IMR-90 (cell line): ENCODE results near the gene SRSF3. TPM values are rescaled to one million over a fixed set of nuclear protein-coding genes. Genes with fewer than 3 reads are reported as not detected.

ENCODE experiments used
- ATAC-seq: fragments of 200-7000 bp; cut with Tn5 transposase; 2 replicates; pipeline ENCODE4 v1.9.1; 2020; ENCODE audit warnings: low read depth, mild to moderate bottlenecking, moderate library complexity
- BruUV-seq: library from RNA; stranded (reverse); fragments of 400-500 nt; replicated peaks from 2 replicates; lab custom pipeline; 2021; lab: Mats Ljungman, UMichigan
- CTCF ChIA-PET: fragments of 300-600 bp; formaldehyde crosslinking; extraction: SDS; loops from one replicate; lab custom pipeline; 2021; ENCODE audit warnings: antibody characterized with exemption; lab: Yijun Ruan, JAX
- POLR2A ChIA-PET: fragments of 300-600 bp; sonication (Branson Sonifier 250); formaldehyde crosslinking; loops from one replicate; lab custom pipeline; 2022; ENCODE audit warnings: antibody characterized with exemption; ENCODE audit not compliant: unreplicated experiment; lab: Charles Lee
- DNase-seq: peaks from one replicate; pipeline ENCODE4 v3.0.0; 2013
- H2AFZ ChIP-seq: replicated peaks from 2 replicates; pipeline ENCODE3; 2013; ENCODE audit warnings: low read length, mild to moderate bottlenecking; ENCODE audit not compliant: poor library complexity
- H2AK5ac ChIP-seq: 2 replicates; pipeline ENCODE4 v1.6.1; 2013; ENCODE audit warnings: low read depth, low read length, inconsistent platforms
- H2AK9ac ChIP-seq: replicated peaks from 2 replicates; pipeline ENCODE3; 2013; ENCODE audit warnings: mild to moderate bottlenecking, low read depth, low read length, moderate library complexity; ENCODE audit not compliant: poor library complexity
- H2BK120ac ChIP-seq: 2 replicates; pipeline ENCODE4 v1.6.1; 2013; ENCODE audit warnings: low read depth, low read length, inconsistent platforms
- H2BK15ac ChIP-seq: 3 replicates; pipeline ENCODE4 v1.6.1; 2013; ENCODE audit warnings: low read depth, low read length, inconsistent platforms
- H2BK20ac ChIP-seq: 2 replicates; pipeline ENCODE4 v1.6.1; 2013; ENCODE audit warnings: low read depth, mild to moderate bottlenecking, inconsistent platforms, low read length, moderate library complexity
- H2BK5ac ChIP-seq: 2 replicates; pipeline ENCODE4 v1.6.1; 2013; ENCODE audit warnings: mild to moderate bottlenecking, low read depth, low read length, inconsistent platforms; ENCODE audit not compliant: poor library complexity, severe bottlenecking
- H3K14ac ChIP-seq: replicated peaks from 2 replicates; pipeline ENCODE4 v1.6.1; 2013; ENCODE audit warnings: low read depth, low read length, inconsistent platforms
- H3K18ac ChIP-seq: 2 replicates; pipeline ENCODE4 v1.6.1; 2013; ENCODE audit warnings: low read depth, low read length, control low read depth
- H3K23ac ChIP-seq: 2 replicates; pipeline ENCODE4 v1.6.1; 2013; ENCODE audit warnings: low read depth, low read length, inconsistent platforms
- H3K27ac ChIP-seq: 2 replicates; pipeline ENCODE4 v1.5.1; 2013; ENCODE audit warnings: mild to moderate bottlenecking, control low read depth, low read length; ENCODE audit not compliant: insufficient read depth
- H3K27me3 ChIP-seq: 2 replicates; pipeline ENCODE4 v1.6.1; 2013; ENCODE audit warnings: low read length; ENCODE audit not compliant: control insufficient read depth, insufficient read depth
- H3K36me3 ChIP-seq: 2 replicates; pipeline ENCODE4 v1.6.1; 2013; ENCODE audit warnings: low read length, mixed read lengths; ENCODE audit not compliant: control insufficient read depth, insufficient read depth
- H3K4ac ChIP-seq: 2 replicates; pipeline ENCODE4 v1.6.1; 2013; ENCODE audit warnings: low read depth, low read length, inconsistent platforms
- H3K4me1 ChIP-seq: 2 replicates; pipeline ENCODE4 v1.6.1; 2013; ENCODE audit warnings: low read length, mixed read lengths; ENCODE audit not compliant: control insufficient read depth, insufficient read depth
- H3K4me2 ChIP-seq: 2 replicates; pipeline ENCODE4 v1.6.1; 2013; ENCODE audit warnings: low read depth, mild to moderate bottlenecking, control low read depth, low read length, moderate library complexity
- H3K4me3 ChIP-seq: 2 replicates; pipeline ENCODE4 v1.5.1; 2013; ENCODE audit warnings: low read depth, mild to moderate bottlenecking, control low read depth, low read length, moderate library complexity; ENCODE audit not compliant: insufficient read depth
- H3K56ac ChIP-seq: 2 replicates; pipeline ENCODE4 v1.6.1; 2013; ENCODE audit warnings: low read length, inconsistent platforms; ENCODE audit not compliant: insufficient read depth; ENCODE audit errors: extremely low read depth
- H3K79me1 ChIP-seq, 2 experiments: 2 replicates each; pipeline ENCODE4 v1.6.1; 2013; ENCODE audit warnings: low read length in 2 of 2, inconsistent platforms in 1 of 2, low read depth in 1 of 2
- H3K9ac ChIP-seq: 2 replicates; pipeline ENCODE4 v1.6.1; 2013; ENCODE audit warnings: low read depth, low read length, control low read depth
- H3K9me1 ChIP-seq: 2 replicates; pipeline ENCODE4 v1.6.1; 2013; ENCODE audit warnings: low read length, inconsistent platforms; ENCODE audit not compliant: insufficient read depth
- H3K9me3 ChIP-seq: 2 replicates; pipeline ENCODE4 v1.6.1; 2013; ENCODE audit warnings: low read length; ENCODE audit not compliant: control insufficient read depth, insufficient read depth
- H4K20me1 ChIP-seq: 2 replicates; pipeline ENCODE4 v1.6.1; 2013; ENCODE audit warnings: low read length, inconsistent platforms; ENCODE audit not compliant: insufficient read depth
- H4K5ac ChIP-seq: 2 replicates; pipeline ENCODE4 v1.6.1; 2013; ENCODE audit warnings: mild to moderate bottlenecking, low read depth, low read length, control low read depth
- H4K8ac ChIP-seq, 2 experiments: 2 replicates each; pipeline ENCODE4 v1.6.1; 2013; ENCODE audit warnings: low read depth in 2 of 2, low read length in 2 of 2, control low read depth in 1 of 2, inconsistent platforms in 1 of 2
- H4K91ac ChIP-seq: 2 replicates; pipeline ENCODE4 v1.6.1; 2013; ENCODE audit warnings: low read depth, low read length, inconsistent platforms; ENCODE audit not compliant: insufficient read depth
- BHLHE40 ChIP-seq: fragments of 150-350 bp; IDR thresholded peaks from 2 replicates; pipeline ENCODE4 v1.6.1; 2016; ENCODE audit warnings: mild to moderate bottlenecking, low read depth, low read length
- CHD1 ChIP-seq: IDR thresholded peaks from 2 replicates; pipeline ENCODE4 v1.6.1; 2012; ENCODE audit warnings: low read depth, low read length, improper control_type of control experiment
- CTCF ChIP-seq: conservative IDR thresholded peaks from 2 replicates; pipeline ENCODE4 v1.5.1; 2012; ENCODE audit warnings: mild to moderate bottlenecking, low read depth, low read length, improper control_type of control experiment
- FOS ChIP-seq: fragments of 150-350 bp; IDR thresholded peaks from 2 replicates; pipeline ENCODE4 v1.6.1; 2016; ENCODE audit warnings: low read depth, low read length
- MAFK ChIP-seq: IDR thresholded peaks from 2 replicates; pipeline ENCODE4 v1.6.1; 2012; ENCODE audit warnings: low read depth, low read length, improper control_type of control experiment
- MAZ ChIP-seq: IDR thresholded peaks from 2 replicates; pipeline ENCODE4 v1.6.1; 2012; ENCODE audit warnings: low read depth, mild to moderate bottlenecking, low read length, improper control_type of control experiment, moderate library complexity, borderline replicate concordance
- MXI1 ChIP-seq: IDR thresholded peaks from 2 replicates; pipeline ENCODE4 v1.6.1; 2012; ENCODE audit warnings: low read depth, mild to moderate bottlenecking, low read length, moderate library complexity, borderline replicate concordance
- POLR2A ChIP-seq: IDR thresholded peaks from 2 replicates; pipeline ENCODE4 v1.6.1; 2012; ENCODE audit warnings: mild to moderate bottlenecking, low read depth, low read length
- RAD21 ChIP-seq: IDR thresholded peaks from 2 replicates; pipeline ENCODE4 v1.6.1; 2012; ENCODE audit warnings: low read length, improper control_type of control experiment
- RCOR1 ChIP-seq: IDR thresholded peaks from 2 replicates; pipeline ENCODE4 v1.6.1; 2012; ENCODE audit warnings: mild to moderate bottlenecking, low read length, improper control_type of control experiment; ENCODE audit not compliant: insufficient replicate concordance
- RFX5 ChIP-seq: IDR thresholded peaks from 2 replicates; pipeline ENCODE4 v1.8.0; 2012; ENCODE audit warnings: low read depth, mild to moderate bottlenecking, low read length, moderate library complexity
- SMC3 ChIP-seq: fragments of 150-350 bp; IDR thresholded peaks from 2 replicates; pipeline ENCODE4 v1.6.1; 2016; ENCODE audit warnings: low read depth, mild to moderate bottlenecking, antibody characterized with exemption, low read length, moderate library complexity
- WGBS, 2 experiments: methylation state at CpG; one replicate each; pipeline versions ENCODE4 v1.1.5 to v1.1.7; 2013; ENCODE audit warnings: missing lambda C conversion rate in 2 of 2; ENCODE audit not compliant: insufficient read length in 1 of 2; ENCODE audit errors: extremely low coverage in 2 of 2; 5-methylcytosine and 5-hydroxymethylcytosine counted together
- dilution Hi-C: fragments of 300-500 bp; cut with HindIII; formaldehyde crosslinking; loops from one replicate; pipeline ENCODE4 v1.14.3; 2018; ENCODE audit warnings: low sequenced_read_pairs; ENCODE audit not compliant: unreplicated experiment
- in situ Hi-C: fragments of 300-500 bp; cut with MboI; formaldehyde crosslinking; loops from 3 replicates; pipeline ENCODE4 v1.14.3; 2019; ENCODE audit warnings: low sequenced_read_pairs, inconsistent platforms, mixed read lengths
- intact Hi-C: fragments of 100-400 bp; cut with micrococcal nuclease; formaldehyde crosslinking; loops from 2 replicates; pipeline ENCODE4 v1.10.0; 2022
- polyA plus RNA-seq, 3 experiments: library from polyadenylated mRNA; depleted of rRNA; stranded (reverse); fragments of >200 nt; gene quantifications; 2 replicates each; pipeline ENCODE4 v1.2.3, GENCODE V29; 2012; ENCODE audit warnings: low replicate concordance in 1 of 3
- total RNA-seq: library from RNA; depleted of rRNA; stranded (reverse); fragments of >200 nt; gene quantifications from 2 replicates; pipeline ENCODE4 v1.2.3, GENCODE V29; 2012

Gene SRSF3
- total and polyA plus RNA-seq, 2 of the 4 experiments (the other 2 are of a cell fraction), result 237 to 297 TPM

GRCh38 chr6:36623547-36624459, 29.6 kb downstream of the SRSF3 start:
- Histone ChIP-seq H2AK5ac (peak overlapping the region; percentile 90), H2AFZ (peak overlapping the region; percentile 84), H3K9ac (no peak overlapping the region), H2BK20ac (peak overlapping the region; percentile 22; the same call in 1 of the 2 replicates), H3K56ac (no peak overlapping the region), H4K91ac (no peak overlapping the region; the same call in 1 of the 2 replicates), H3K4ac (peak overlapping the region; percentile 60; the same call in 1 of the 2 replicates), H3K4me3 (no peak overlapping the region), H3K14ac (0 out of 2 replicates have a peak overlapping the region, but pooled peaks have one; percentile 40), H2BK120ac (peak overlapping the region; percentile 82; the same call in 1 of the 2 replicates), H3K23ac (no peak overlapping the region), H4K8ac (no peak overlapping the region), H3K4me1 (peaks cover 13% of the 10 kb centered on the region), H2BK5ac (no peak overlapping the region), H3K27ac (no peak overlapping the region), H2AK9ac (peak overlapping the region; percentile 60), H3K4me2 (no peak overlapping the region), H3K79me1 (peaks cover 0 to 35% of the 10 kb centered on the region in 2 experiments; a peak in 2 of 4 replicates), H3K27me3 (no peaks in the 10 kb centered on the region), H4K20me1 (peaks cover 24% of the 10 kb centered on the region; the same call in 1 of the 2 replicates), H4K5ac (no peak overlapping the region), H3K9me1 (peaks cover 12% of the 10 kb centered on the region), H3K36me3 (no peaks in the 10 kb centered on the region), H2BK15ac (0 out of 3 replicates have a peak overlapping the region, but pooled peaks have one; percentile 48), H3K9me3 (no peaks in the 10 kb centered on the region), H3K18ac (no peak overlapping the region)
- DNase-seq (peak; percentile 77), ATAC-seq (peak; percentile 67)
- dilution Hi-C loops (no loop called here), intact Hi-C loops (loop anchor here (1.0 to 10.0 kb wide), 3 partner anchors 56 to 391 kb away; no protein-coding TSS in a partner anchor), in situ Hi-C loops (loop anchor here (5.0 kb wide), 3 partner anchors 58 to 133 kb away; no protein-coding TSS in a partner anchor)
- CTCF ChIA-PET, result interaction anchor here (0.6 to 1.8 kb wide), 5 partner anchors 9 to 101 kb away, joined by 3 to 12 read pairs (median 3); partner anchors contain the start of gene CDKN1A
- TF ChIP-seq MAFK, result no peak
- TF ChIP-seq POLR2A, result no peak
- no peak for TF ChIP-seq RFX5
- peak; percentile 46; the same call in 1 of the 2 replicates for TF ChIP-seq CHD1
- TF ChIP-seq CTCF, result peak; percentile 90
- peak; percentile 39; the same call in 1 of the 2 replicates for TF ChIP-seq MXI1
- TF ChIP-seq RCOR1, result peak; percentile 16
- no peak for TF ChIP-seq FOS
- TF ChIP-seq SMC3, result peak; percentile 95
- TF ChIP-seq RAD21, result peak; percentile 90
- TF ChIP-seq BHLHE40, result no peak
- peak; percentile 65; the same call in 1 of the 2 replicates for TF ChIP-seq MAZ
- no TSS peak for BruUV-seq
- 100% methylated on average over 1 of the region's 18 CpGs; no CpG with 5 or more reads in 1 of the 2 experiments for WGBS, 2 experiments
- POLR2A ChIA-PET, result no interaction called here
